ENCODE measurements around the gene PIGT. TPM values are rescaled to one million over a fixed set of nuclear protein-coding genes. Genes with fewer than 3 reads are reported as not detected.

The PIGT gene
- total and polyA plus RNA-seq, 2 experiments from 2014 or later = 48.4 to 63.1 TPM

DNA sequence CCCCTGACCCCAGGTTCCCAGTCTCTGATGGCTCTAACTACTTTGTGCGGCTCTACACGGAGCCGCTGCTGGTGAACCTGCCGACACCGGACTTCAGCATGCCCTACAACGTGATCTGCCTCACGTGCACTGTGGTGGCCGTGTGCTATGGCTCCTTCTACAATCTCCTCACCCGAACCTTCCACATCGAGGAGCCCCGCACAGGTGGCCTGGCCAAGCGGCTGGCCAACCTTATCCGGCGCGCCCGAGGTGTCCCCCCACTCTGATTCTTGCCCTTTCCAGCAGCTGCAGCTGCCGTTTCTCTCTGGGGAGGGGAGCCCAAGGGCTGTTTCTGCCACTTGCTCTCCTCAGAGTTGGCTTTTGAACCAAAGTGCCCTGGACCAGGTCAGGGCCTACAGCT, 9.6 kb downstream of the PIGT start:
- ATAC-seq (no peak), DNase-seq (ENCODE audit: low spot score) (no peak)
- Histone ChIP-seq H4K20me1 (replicated peaks; ENCODE audit: insufficient read depth) (0 out of 2 replicates have a peak, but pooled peaks cover under 1% of the 10 kb centered on the region), H3K79me2 (replicated peaks; ENCODE audit: insufficient read depth) (no peaks in the 10 kb centered on the region), H3K27ac (ENCODE audit: low read depth) (no peak overlapping the region), H3K4me3 (no peak overlapping the region), H3F3A (replicated peaks; ENCODE audit: low read depth) (no peaks in the 10 kb centered on the region), H3K4me2 (no peak overlapping the region), H3K9me2 (ENCODE audit: insufficient read depth) (no peaks in the 10 kb centered on the region), H2AFZ (no peak overlapping the region), H3K4me1 (ENCODE audit: insufficient read depth) (no peaks in the 10 kb centered on the region), H3K27me3 (ENCODE audit: insufficient read depth) (no peaks in the 10 kb centered on the region), H3K36me3 (ENCODE audit: insufficient read depth) (peaks cover 11% of the 10 kb centered on the region)
- Mint-ChIP-seq H3K4me3 (no peak overlapping the region), H3K27ac (no peak overlapping the region), H3K9me3 (no peaks in the 10 kb centered on the region), H3K4me1 (no peaks in the 10 kb centered on the region), H3K36me3 (ENCODE audit: low read depth) (peaks cover 35% of the 10 kb centered on the region), H3K27me3 (ENCODE audit: insufficient read depth, low read depth, poor library complexity) (no peaks in the 10 kb centered on the region)
- TF ChIP-seq CREB1 (CRISPR knock-in tag; IDR thresholded peaks at IDR 0.05; ENCODE audit: low read depth) (no peak), EZH2phosphoT487 (IDR thresholded peaks at IDR 0.05; ENCODE audit: unreplicated experiment) (no peak)

- Histone ChIP-seq H4K20me1 (replicated peaks; ENCODE audit: insufficient read depth) (no peaks in the 10 kb centered on the region), H3K4me2 (no peak overlapping the region), H3K79me2 (replicated peaks; ENCODE audit: insufficient read depth) (no peaks in the 10 kb centered on the region), H3K4me1 (ENCODE audit: insufficient read depth) (no peaks in the 10 kb centered on the region), H3K9me2 (ENCODE audit: insufficient read depth) (no peaks in the 10 kb centered on the region), H3K36me3 (ENCODE audit: insufficient read depth) (peaks cover 11% of the 10 kb centered on the region), H2AFZ (no peak overlapping the region), H3K4me3 (no peak overlapping the region), H3F3A (replicated peaks; ENCODE audit: low read depth) (no peaks in the 10 kb centered on the region), H3K27me3 (ENCODE audit: insufficient read depth) (no peaks in the 10 kb centered on the region), H3K27ac (ENCODE audit: low read depth) (no peak overlapping the region)
- DNase-seq (ENCODE audit: low spot score) (no peak), ATAC-seq (peak; percentile 23; the same call in 1 of the 3 replicates)
- H3K4me3 Mint-ChIP-seq = no peak overlapping the region
- no peaks in the 10 kb centered on the region for H3K4me1 Mint-ChIP-seq
- no peaks in the 10 kb centered on the region for H3K9me3 Mint-ChIP-seq
- H3K27me3 Mint-ChIP-seq (ENCODE audit: insufficient read depth, low read depth, poor library complexity) = no peaks in the 10 kb centered on the region
- TF ChIP-seq, protein P1, sequence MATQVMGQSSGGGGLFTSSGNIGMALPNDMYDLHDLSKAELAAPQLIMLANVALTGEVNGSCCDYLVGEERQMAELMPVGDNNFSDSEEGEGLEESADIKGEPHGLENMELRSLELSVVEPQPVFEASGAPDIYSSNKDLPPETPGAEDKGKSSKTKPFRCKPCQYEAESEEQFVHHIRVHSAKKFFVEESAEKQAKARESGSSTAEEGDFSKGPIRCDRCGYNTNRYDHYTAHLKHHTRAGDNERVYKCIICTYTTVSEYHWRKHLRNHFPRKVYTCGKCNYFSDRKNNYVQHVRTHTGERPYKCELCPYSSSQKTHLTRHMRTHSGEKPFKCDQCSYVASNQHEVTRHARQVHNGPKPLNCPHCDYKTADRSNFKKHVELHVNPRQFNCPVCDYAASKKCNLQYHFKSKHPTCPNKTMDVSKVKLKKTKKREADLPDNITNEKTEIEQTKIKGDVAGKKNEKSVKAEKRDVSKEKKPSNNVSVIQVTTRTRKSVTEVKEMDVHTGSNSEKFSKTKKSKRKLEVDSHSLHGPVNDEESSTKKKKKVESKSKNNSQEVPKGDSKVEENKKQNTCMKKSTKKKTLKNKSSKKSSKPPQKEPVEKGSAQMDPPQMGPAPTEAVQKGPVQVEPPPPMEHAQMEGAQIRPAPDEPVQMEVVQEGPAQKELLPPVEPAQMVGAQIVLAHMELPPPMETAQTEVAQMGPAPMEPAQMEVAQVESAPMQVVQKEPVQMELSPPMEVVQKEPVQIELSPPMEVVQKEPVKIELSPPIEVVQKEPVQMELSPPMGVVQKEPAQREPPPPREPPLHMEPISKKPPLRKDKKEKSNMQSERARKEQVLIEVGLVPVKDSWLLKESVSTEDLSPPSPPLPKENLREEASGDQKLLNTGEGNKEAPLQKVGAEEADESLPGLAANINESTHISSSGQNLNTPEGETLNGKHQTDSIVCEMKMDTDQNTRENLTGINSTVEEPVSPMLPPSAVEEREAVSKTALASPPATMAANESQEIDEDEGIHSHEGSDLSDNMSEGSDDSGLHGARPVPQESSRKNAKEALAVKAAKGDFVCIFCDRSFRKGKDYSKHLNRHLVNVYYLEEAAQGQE (IDR thresholded peaks at IDR 0.05; ENCODE audit: unreplicated experiment) = no peak
- TF ChIP-seq EZH2 (IDR thresholded peaks at IDR 0.05; ENCODE audit: low read depth, unreplicated experiment) = no peak
- no peak for TF ChIP-seq JUNB (IDR thresholded peaks at IDR 0.05; ENCODE audit: unreplicated experiment)
- no peak for TF ChIP-seq CTCF (conservative IDR thresholded peaks at IDR 0.05; ENCODE audit: low read depth in 2 of 2)
- TF ChIP-seq POLR2AphosphoS5 (IDR thresholded peaks at IDR 0.05; ENCODE audit: low read depth) = no peak
- no peak for TF ChIP-seq NANOG (IDR thresholded peaks at IDR 0.05; ENCODE audit: borderline replicate concordance)
- TF ChIP-seq ZNF331 (CRISPR knock-in tag; IDR thresholded peaks at IDR 0.05; ENCODE audit: low read depth) = no peak
- no peak for TF ChIP-seq EZH2phosphoT487 (IDR thresholded peaks at IDR 0.05; ENCODE audit: unreplicated experiment)
- TF ChIP-seq CREB1 (CRISPR knock-in tag; IDR thresholded peaks at IDR 0.05; ENCODE audit: low read depth) = no peak
- TF ChIP-seq, protein P2, sequence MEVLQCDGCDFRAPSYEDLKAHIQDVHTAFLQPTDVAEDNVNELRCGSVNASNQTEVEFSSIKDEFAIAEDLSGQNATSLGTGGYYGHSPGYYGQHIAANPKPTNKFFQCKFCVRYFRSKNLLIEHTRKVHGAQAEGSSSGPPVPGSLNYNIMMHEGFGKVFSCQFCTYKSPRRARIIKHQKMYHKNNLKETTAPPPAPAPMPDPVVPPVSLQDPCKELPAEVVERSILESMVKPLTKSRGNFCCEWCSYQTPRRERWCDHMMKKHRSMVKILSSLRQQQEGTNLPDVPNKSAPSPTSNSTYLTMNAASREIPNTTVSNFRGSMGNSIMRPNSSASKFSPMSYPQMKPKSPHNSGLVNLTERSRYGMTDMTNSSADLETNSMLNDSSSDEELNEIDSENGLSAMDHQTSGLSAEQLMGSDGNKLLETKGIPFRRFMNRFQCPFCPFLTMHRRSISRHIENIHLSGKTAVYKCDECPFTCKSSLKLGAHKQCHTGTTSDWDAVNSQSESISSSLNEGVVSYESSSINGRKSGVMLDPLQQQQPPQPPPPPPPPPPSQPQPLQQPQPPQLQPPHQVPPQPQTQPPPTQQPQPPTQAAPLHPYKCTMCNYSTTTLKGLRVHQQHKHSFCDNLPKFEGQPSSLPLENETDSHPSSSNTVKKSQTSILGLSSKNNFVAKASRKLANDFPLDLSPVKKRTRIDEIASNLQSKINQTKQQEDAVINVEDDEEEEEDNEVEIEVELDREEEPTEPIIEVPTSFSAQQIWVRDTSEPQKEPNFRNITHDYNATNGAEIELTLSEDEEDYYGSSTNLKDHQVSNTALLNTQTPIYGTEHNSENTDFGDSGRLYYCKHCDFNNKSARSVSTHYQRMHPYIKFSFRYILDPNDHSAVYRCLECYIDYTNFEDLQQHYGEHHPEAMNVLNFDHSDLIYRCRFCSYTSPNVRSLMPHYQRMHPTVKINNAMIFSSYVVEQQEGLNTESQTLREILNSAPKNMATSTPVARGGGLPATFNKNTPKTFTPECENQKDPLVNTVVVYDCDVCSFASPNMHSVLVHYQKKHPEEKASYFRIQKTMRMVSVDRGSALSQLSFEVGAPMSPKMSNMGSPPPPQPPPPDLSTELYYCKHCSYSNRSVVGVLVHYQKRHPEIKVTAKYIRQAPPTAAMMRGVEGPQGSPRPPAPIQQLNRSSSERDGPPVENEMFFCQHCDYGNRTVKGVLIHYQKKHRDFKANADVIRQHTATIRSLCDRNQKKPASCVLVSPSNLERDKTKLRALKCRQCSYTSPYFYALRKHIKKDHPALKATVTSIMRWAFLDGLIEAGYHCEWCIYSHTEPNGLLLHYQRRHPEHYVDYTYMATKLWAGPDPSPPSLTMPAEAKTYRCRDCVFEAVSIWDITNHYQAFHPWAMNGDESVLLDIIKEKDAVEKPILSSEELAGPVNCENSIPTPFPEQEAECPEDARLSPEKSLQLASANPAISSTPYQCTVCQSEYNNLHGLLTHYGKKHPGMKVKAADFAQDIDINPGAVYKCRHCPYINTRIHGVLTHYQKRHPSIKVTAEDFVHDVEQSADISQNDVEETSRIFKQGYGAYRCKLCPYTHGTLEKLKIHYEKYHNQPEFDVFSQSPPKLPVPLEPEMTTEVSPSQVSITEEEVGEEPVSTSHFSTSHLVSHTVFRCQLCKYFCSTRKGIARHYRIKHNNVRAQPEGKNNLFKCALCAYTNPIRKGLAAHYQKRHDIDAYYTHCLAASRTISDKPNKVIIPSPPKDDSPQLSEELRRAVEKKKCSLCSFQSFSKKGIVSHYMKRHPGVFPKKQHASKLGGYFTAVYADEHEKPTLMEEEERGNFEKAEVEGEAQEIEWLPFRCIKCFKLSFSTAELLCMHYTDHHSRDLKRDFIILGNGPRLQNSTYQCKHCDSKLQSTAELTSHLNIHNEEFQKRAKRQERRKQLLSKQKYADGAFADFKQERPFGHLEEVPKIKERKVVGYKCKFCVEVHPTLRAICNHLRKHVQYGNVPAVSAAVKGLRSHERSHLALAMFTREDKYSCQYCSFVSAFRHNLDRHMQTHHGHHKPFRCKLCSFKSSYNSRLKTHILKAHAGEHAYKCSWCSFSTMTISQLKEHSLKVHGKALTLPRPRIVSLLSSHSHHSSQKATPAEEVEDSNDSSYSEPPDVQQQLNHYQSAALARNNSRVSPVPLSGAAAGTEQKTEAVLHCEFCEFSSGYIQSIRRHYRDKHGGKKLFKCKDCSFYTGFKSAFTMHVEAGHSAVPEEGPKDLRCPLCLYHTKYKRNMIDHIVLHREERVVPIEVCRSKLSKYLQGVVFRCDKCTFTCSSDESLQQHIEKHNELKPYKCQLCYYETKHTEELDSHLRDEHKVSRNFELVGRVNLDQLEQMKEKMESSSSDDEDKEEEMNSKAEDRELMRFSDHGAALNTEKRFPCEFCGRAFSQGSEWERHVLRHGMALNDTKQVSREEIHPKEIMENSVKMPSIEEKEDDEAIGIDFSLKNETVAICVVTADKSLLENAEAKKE (CRISPR knock-in tag; IDR thresholded peaks at IDR 0.05) = no peak
- no peak overlapping the region for H3K27ac Mint-ChIP-seq
- peaks cover 28% of the 10 kb centered on the region for H3K36me3 Mint-ChIP-seq (ENCODE audit: low read depth)
Observed at GRCh38 chr20:45426320-45427016, 10.5 kb downstream of the PIGT start.

All from GM23338 (cell line).